GM08714 (cell line): Measurements from ENCODE around the gene USP32.

Experiments used
- H3K4me3 ChIP-seq: fragments of 200-500 bp; sonication (Bioruptor generic); 2 replicates; pipeline ENCODE4 v1.5.1; 2014; ENCODE audit warnings: mild to moderate bottlenecking, low read length, inconsistent platforms
- ZNF274 ChIP-seq: IDR thresholded peaks from 2 replicates; pipeline ENCODE4 v1.6.1; 2012; ENCODE audit warnings: mild to moderate bottlenecking, low read depth, low read length

The USP32 gene

DNA sequence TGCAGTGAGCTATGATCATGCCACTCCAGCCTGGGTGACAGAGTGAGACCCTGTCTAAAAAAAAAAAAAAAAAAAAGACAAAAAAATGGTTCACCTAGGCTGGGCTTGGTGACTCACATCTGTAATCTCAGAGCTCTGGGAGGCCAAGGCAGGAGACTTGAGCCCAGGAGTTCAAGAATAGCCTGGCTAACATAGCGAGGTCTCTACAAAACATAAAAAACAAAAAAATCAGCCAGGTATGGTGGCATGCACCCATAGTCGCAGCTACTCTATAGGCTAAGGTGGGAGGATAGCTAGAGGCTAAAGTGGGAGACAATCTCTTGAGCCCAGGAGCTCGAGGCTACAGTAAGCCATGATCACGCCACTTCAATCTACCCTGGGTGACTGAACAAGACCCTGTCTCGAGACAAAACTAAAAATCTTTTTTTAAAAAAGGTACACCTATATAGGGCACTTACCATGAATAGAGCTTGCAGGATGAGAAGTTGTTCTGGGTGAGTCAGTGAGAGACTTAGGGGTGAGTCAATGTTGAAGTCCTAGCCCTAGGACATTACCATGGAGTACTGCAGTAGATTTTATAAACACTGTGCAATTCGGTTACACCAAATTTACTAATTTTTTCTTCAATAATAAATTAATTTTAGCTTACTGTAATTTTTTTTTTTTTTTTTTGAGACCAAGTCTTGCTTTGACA, 19.0 kb downstream of the USP32 start:
- TF ChIP-seq ZNF274 = no peak
- no peak overlapping the region for H3K4me3 ChIP-seq

DNA sequence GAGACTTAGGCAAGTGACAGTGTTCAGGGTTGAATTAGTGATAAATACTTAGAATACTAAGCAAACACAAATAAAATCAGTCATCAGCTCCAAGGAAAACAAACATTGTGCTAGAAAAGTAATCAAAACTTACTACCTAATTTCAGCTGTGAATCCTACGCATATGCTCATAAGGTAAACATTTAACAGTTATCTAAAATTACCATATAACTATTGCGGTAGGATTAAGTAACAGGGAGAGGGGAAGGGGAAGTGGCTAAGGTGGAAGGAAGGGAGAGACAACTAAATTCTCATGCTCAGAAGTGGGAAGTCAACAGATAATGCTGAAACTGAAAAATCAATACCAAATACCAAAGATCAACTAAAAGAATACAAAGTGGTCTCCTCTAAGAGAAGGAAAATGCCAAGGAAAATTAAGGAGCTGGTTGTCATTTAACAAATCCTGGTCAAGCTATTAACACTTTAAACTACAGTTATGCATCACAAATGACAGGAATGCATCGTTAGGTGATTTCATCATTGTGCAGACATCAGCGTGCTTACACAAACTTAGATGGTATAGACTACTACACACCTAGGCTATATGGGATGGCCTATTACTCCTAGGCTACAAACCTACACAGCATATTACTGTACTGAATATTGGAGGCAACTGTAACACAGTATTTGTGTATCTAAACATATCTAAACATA, 20.0 kb downstream of the USP32 start:
- H3K4me3 ChIP-seq = no peak overlapping the region
- TF ChIP-seq ZNF274 = no peak

DNA sequence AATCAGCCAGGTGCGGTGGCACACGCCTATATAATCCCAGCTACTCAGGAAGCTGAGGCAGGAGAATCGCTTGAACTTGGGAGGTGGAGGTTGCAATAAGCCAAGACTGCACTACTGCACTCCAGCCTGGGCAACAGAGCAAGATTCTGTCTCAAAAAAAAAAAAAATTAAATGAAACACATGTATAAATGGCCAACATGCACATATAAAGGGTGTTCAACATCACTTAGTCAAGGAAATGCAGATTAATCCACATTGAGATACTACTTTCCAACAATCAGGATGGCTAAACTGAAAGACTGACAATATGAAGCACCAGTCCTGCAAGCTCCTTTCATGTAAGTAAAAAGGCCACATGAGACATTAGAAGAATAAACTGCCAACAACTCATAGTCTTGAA, 20.5 kb downstream of the USP32 start:
- no peak for TF ChIP-seq ZNF274
- no peak overlapping the region for H3K4me3 ChIP-seq

DNA sequence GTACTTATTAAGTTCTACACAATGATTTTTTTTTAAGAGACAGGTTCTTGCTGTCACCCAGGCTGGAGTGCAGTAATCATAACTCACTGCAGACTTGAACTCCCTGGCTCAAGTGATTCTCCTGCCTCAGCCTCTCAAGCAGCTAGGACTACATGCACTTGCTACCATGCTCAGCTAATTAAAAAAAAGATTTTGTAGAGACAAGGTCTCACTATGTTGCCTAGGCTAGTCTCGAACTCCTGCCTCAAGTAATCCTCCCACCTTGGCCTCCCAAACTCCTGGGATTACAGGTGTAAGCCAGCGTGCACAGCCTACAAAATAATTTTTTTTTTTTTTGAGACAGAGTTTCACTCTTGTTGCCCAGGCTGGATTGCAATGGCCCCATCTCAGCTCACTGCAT, 22.2 kb downstream of the USP32 start:
- H3K4me3 ChIP-seq = no peak overlapping the region
- TF ChIP-seq ZNF274 = no peak

DNA sequence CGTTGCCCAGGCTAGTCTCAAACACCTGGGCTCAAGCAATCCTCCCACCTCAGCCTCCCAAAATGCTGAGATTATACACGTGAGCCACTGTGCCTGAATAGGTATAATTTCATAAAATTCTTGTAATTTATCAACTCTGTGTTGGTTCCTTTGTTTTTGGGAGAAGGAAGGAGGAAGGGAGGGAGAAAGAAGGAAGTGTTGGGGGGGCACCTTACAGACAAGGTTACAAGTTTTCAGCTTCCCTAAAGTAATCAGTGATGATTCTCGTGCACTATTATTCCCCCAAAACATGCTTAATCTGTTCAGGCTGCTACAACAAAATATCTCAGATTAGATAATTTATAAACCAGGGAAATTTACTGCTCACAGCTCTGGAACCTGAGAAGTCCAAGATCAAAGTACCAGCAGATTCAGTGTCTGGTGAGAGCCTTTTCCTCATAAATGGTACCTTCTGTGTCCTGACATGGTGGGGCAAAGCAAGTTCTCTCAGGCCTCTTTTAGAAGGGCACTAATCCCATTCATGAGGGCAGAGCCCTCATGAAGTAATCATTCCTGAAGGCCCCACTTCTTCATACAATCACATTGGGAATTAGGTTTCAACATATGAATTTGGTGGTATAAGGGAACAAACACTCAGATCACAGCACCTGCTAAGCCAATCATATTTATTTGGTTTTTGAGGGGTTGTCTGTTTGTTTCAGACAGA, 28.1 kb downstream of the USP32 start:
- no peak overlapping the region for H3K4me3 ChIP-seq
- no peak for TF ChIP-seq ZNF274

DNA sequence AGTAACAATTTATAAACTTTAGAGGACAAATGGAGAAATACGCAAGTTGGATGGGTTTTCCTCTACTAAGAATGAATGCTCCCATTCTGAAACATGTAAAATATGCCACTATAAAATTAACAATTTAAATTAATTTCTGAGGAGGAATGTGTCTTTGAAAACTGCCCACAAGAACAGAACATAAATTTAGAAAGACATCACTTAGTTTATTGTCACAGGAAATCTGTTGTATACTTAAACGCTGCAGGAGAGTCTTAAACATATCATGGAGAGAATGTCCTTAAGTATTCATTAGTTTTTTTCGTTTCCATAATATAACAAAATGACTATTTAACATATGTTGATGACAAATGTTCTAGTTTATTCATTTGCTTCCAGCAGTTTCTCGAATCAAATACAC, 29.6 kb downstream of the USP32 start:
- TF ChIP-seq ZNF274 = no peak

DNA sequence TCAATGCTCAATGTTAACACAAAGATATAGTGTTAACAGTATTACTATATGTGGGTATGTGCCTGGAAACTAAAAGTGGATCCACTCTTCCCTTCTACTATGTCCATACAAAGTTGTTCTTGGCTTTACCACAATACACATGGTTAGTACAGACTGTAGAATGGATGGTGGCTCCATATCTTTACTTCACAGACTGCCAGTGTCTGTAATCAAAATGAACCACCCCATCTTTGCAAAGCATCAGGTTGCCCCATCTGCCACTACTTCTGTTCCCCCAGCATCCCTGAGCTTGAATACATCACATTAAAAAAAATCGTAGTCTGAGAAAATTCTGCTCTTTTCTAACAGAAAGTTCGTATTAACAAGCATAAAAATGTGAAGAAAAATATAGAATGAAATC, 30.0 kb downstream of the USP32 start:
- no peak overlapping the region for H3K4me3 ChIP-seq

More for the DNA sequence above, 29.6 kb downstream of the USP32 start:
- no peak overlapping the region for H3K4me3 ChIP-seq

DNA sequence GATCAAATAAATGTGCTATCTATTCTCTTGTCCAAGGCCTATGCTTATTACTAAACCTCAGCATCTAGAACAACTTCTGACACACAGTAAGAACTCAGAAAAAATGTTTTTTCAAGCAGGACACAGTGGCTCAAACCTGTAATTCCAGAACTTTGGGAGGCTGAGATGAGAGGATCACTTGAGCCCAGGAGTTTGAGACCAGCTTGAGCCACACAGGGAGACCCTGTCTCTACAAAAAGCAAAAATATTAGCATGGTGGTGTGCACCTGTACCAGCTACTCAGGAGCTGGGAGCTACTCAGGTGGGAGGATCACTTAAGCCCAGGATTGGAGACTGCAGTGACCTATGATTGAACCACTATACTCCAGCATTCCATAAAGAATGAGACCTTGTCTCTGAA, 32.5 kb downstream of the USP32 start:
- no peak for TF ChIP-seq ZNF274

More for the DNA sequence above, 30.0 kb downstream of the USP32 start:
- TF ChIP-seq ZNF274 = no peak

DNA sequence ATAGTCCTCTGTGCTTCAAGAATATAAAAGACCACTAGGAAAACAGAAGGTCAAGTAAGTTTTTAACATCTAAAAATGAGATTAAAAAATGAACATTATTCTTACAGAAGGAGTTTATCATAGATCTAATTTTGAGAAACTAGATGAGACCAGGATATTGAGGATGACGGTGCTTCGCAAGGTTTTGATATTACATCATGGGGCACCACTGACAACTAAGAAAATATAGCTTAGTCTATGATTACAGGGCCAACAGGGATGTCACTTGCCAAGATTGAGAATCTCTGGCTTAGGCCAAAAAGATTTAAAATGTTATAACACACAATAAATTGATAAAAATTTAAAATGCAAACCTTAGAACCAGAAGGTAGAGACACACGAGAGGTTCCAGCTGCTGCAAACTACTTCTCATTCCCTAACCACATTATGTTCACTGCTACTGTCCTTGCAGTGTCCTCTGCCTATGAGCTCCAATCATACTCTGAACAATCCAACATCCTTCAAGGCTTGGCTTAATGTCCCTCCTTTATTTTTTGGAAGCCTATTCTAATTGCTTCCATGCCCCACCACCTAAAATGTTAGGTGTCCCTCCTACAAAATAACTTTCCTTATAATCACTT, 33.2 kb downstream of the USP32 start:
- TF ChIP-seq ZNF274 = no peak
- H3K4me3 ChIP-seq = no peak overlapping the region

More for the DNA sequence above, 32.5 kb downstream of the USP32 start:
- no peak overlapping the region for H3K4me3 ChIP-seq

DNA sequence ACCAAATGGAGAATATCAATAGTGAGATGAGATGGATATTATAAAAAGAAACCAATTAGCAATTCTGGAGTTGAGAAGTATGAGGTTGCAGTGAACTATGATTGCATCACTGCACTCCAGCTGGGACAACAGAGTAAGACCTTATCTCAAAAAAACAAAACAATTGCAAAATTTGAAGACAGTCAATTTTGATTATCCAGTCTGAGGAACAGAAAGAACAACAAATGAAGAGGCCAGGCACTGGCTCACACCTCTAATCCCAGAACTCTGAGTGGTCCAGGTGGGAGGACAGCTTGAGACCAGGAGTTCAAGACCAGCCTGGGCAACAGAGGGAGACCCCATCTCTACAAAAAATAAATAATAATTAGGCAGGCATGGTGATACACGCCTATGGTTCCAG, 35.0 kb downstream of the USP32 start:
- H3K4me3 ChIP-seq = no peak overlapping the region
- TF ChIP-seq ZNF274 = no peak

DNA sequence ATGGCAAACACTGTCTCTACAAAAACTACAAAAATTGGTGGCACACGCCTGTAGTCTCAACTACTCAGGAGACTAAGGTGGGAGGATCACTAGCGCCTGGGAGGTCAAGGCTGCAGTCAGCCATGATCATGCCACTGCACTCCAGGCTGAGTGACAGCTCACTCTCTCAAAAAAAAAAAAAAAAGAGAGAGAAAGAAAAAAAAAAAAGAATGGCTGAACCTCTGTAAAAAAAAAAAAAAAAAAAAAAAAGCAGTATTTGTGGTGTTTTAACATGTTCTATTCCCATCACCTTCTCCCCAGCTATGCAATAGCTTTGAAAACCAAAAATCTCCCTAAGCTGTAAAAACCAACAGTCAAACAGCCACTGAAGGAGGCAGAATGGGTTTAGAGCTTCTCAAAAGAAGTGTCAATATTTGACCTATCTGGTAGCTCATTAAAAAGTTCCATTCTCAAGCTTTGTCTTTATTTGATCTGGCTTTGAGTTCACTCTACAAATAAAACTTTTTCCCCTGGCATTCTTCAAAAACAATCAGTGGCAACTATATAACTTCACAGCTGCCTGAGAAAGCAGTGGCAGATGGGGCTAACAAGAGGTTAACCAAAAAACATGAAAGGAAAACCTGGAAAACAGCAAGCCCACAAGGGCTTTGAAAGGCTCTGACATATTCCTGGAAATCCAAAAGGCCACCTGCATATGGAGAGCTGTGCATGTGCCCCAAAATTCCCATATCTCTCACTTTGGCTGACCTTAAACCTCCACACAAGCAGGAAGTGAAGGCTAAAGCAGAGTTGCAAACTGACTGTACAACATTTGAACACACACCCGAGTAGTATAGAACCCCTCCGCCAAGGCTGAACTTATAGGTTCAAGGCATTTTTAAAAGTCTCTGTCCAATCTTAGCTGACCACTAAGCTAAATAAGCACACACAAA, 36.0 kb downstream of the USP32 start:
- TF ChIP-seq ZNF274 = no peak

DNA sequence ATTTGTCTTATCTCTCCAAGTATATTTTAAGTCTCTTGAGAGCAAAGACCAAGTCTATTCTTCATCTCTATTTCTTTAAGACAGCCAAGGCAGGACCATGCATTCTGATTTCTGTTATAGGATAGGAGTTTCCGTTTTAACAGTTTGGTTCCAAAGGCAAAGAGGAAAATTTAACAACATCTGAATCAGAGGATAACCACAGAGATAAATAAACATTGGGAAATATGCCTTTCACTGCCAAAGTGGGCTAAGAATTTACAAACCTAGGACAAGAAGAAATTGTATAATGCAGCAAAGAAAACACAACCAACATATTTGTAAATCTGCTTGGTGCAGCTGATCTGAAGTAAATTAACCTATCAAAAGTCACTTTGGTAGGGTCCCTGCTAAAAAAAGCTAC, 37.7 kb downstream of the USP32 start:
- H3K4me3 ChIP-seq = no peak overlapping the region
- no peak for TF ChIP-seq ZNF274

More for the DNA sequence above, 36.0 kb downstream of the USP32 start:
- no peak overlapping the region for H3K4me3 ChIP-seq

DNA sequence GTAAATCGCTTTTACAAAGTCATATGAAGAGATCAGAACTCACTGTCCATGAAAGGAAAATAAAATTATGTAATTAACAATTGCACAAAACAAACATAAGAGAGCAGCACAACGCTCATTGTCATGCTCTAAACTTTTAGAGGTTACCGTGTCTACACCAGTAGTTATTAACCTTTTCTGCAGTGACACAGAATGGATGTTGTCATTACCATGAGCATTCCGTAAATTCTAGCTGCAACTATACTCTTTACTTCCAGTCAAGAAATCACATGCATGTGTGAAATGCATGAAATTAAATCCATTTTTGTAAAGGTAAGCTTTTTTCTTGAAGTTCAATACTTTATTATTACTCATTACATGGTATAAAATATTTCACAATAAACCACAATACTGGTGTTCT, 38.2 kb downstream of the USP32 start:
- no peak for TF ChIP-seq ZNF274
- H3K4me3 ChIP-seq = no peak overlapping the region
